Measurements from ENCODE around the gene TBX6.
"Not testable (repeated sequence)": the region's sequence is repeated elsewhere in the genome, so short reads cannot be mapped to it uniquely, and the experiment has no call there.

The TBX6 gene, protein sequence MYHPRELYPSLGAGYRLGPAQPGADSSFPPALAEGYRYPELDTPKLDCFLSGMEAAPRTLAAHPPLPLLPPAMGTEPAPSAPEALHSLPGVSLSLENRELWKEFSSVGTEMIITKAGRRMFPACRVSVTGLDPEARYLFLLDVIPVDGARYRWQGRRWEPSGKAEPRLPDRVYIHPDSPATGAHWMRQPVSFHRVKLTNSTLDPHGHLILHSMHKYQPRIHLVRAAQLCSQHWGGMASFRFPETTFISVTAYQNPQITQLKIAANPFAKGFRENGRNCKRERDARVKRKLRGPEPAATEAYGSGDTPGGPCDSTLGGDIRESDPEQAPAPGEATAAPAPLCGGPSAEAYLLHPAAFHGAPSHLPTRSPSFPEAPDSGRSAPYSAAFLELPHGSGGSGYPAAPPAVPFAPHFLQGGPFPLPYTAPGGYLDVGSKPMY

GRCh38 chr16:30091474-30092372, at the start of gene TBX6:
TBX6 (minus strand) TSS chr16:30091924; CDS start chr16:30091193, 731 bp downstream.
- peak; percentile 82 to 92 (median 90) for DNase-seq

- DNase-seq, result peak in 2 of 3 experiments; percentile 13 to 23
These were observed 48.1 kb upstream of the TBX6 start for GRCh38 chr16:30139583-30140481.

GRCh38 chr16:30137897-30138296, 46.2 kb upstream of the TBX6 start:
- DNase-seq, result no peak

DNA sequence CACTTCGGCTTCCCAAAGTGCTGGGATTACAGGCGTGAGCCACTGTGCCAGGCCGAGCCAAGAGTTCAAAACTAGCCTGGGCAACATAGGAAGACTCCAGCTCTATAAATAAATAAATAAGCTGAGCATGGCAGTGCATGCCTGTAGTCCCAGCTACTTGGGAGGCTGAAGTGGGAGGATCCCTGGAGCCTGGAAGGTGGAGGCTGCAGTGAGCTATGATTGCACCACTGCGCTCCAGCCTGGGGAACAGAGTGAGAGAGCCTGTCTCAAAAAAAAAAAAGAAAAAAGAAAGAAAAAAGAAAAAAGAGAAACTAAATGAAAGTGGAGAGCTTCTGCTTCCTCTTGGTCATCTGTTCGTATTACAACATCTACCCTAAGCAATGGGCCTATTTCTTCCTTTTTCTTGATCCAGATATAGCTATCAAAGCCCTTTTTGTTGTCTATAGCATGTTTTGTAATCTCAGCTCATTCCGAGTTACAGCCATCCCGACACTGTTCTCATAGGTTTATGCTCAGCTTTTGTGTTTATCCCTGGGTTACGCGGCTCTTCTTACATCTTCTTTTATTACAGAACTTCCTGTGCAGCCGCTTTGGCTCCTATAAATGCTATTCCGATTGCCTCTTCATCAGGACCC, 45.4 kb upstream of the TBX6 start:
- no peak for DNase-seq

- no peak for DNase-seq
These were observed 40.9 kb upstream of the TBX6 start for GRCh38 chr16:30132591-30132990.

- DNase-seq, result peak; percentile 47 to 87 (median 79)
These were observed 40.2 kb upstream of the TBX6 start for GRCh38 chr16:30131869-30132475.

DNA sequence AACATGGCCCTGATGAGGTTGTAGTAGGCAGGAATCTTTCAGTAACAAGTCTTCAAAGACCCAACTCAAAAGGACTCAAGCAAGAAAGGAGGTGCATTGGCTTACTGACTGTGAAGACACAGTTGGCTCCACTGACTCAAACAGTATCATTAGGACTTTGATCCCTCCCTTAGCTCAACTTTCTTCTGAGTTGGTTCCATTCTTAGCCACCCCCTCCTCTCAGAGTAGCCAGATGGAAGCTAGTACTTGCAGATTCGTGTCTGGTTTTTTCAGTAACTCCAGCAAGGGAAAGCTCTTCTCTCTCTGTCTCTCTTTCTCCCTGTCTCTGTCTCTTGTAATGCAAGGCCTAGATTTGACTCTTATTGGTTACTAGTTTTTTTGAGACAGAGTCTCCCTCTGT, 36.3 kb upstream of the TBX6 start:
- DNase-seq, result no peak

GRCh38 chr16:30125690-30126089, 34.0 kb upstream of the TBX6 start:
- not testable (repeated sequence) for DNase-seq

- DNase-seq, result no peak
These were observed 33.3 kb upstream of the TBX6 start for GRCh38 chr16:30124985-30125379.

GRCh38 chr16:30122604-30123160, 31.0 kb upstream of the TBX6 start:
- peak in 1 of 3 experiments; percentile 64 for DNase-seq

DNA sequence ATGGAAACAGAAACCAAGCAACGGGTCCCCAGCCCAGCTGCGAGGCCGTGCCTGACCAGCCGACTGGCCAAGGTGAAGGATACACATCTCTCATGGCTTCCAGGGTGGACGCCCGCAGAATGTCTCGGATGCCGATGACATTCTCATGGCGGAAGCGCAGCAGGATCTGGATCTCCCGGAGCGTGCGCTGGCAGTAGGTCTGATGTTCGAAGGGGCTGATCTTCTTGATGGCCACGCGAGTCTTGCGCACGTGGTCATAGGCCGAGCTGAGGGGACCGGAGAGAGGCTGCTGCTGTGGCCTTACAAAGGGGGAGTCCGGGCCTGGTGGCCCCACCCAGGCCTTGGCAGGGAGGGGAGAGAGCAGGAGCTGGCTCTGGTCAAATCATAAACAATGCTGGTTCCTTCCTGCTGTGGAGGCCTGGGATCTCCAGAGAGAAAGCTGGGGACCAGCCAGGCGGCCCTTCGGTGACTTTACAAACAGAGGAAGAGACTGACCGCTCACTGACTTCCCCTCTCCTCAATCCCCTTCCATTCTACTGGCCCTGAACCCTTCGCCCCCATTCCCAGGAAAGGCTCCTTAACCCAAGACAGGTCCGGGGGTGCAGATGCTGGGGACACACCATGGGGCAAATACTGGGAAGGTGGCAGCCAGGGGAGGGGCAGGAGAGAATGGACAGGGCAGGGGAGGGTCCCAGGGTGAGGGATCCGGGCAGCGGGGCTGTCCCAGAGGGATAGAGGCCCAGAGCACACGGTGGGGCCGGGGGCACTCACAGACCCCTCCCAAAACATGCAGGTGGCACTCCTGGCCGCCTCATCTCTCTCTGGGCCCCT, 30.2 kb upstream of the TBX6 start:
- no peak for DNase-seq

- no peak for DNase-seq
These were observed 28.8 kb upstream of the TBX6 start for GRCh38 chr16:30120340-30121105.

- DNase-seq, result no peak
These were observed 27.7 kb upstream of the TBX6 start for GRCh38 chr16:30119428-30119827.

DNA sequence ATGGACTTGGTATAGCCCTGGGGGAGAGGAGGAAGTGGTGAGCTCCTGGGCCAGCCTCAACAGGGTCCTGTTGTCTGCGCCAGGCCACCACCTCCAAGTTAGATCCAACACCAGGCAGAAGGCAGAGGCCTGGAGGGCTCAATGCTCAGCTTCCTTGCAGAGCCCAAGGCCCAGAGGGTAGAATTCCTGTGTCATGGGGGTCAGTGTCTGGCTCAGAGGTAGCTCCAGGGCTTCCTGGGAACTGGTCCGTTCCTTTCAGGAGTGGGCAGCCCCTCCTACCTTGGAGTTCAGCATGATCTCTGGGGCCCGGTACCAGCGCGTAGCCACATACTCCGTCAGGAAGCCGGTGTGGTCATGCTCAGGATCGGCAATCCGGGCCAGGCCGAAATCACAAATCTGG, 26.0 kb upstream of the TBX6 start:
- DNase-seq, result no peak

DNA sequence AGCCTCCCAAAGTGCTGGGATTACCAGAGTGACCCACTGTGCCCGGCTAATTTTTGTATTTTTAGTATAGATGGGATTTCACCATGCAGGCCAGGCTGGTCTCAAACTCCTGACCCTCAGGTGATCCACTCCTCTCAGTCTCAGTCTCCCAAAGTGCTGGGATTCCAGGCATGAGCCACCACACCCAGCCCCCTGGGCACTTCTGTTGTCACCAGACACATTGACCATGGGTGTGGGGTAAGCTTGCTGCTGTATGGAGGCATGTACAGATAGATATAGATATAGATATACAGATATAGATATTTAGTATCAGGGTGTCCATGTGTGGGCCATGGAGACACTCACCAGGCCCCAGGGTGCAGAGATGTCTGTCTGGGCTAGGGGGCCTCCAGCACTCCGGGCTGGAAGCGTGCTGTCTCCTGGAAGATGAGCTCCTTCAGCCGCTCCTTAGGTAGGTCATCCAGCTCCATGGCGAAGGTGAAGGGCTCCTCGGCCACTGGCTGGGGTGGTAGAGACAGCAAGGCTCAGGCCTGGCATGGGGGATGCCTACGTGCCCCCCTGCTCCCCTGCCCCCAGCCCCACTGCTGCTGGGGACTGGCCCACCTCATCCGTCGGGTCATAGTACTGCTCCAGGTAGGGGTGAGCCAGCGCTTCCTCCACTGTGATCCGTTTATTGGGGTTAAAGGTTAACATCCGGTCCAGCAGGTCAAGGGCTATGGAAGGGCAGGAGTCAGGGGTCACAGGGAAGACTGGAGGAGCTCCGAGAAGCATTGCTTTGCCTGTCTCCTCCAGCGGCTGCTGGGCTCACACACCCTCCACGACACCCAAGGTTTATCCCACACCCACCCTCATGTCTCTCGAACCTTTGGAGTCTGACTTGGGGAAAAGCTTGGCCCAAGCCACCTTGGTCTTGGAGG, 24.8 kb upstream of the TBX6 start:
- DNase-seq, result no peak

- peak in 2 of 3 experiments; percentile 10 to 15 for DNase-seq
These were observed 23.5 kb upstream of the TBX6 start for GRCh38 chr16:30115238-30115637.

GRCh38 chr16:30114833-30115232, 23.1 kb upstream of the TBX6 start:
- not testable (repeated sequence) for DNase-seq

DNA sequence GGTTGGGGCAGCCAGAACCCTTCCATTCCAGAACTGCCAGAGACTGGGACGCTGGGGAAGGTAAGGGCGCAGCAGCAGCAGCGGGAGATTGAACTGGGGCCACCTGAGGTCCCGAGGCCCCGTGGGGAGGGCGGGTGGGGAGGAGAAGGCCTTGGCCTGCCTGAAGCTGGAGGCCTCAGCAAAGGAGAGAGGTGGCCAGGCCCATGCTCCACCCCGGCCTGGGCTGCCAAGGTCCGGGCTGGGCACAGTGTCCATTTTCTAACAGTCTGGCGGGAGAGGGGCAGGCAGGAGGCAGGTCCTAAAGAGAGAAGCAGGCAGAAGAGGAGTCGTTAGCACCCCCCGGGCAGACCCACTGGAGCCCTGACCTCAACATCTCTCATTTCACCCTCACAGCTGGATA, 22.7 kb upstream of the TBX6 start:
- DNase-seq, result no peak
